ENCODE measurements around the gene ESRRB. TPM values are rescaled to one million over a fixed set of nuclear protein-coding genes. Genes with fewer than 3 reads are reported as not detected.

ESRRB gene
- total RNA-seq, 1 donor from 2014 or later, result 0.08 TPM

GRCh38 chr14:76434220-76434619, 58.3 kb downstream of the ESRRB start:
- H3K9me3 Mint-ChIP-seq (ENCODE audit: unreplicated experiment), result no peaks in the 10 kb centered on the region
- peaks cover 3% of the 10 kb centered on the region for H3K4me1 Mint-ChIP-seq (ENCODE audit: unreplicated experiment)
- no peak overlapping the region for H3K27ac Mint-ChIP-seq (ENCODE audit: unreplicated experiment)
- no peaks in the 10 kb centered on the region for H3K36me3 Mint-ChIP-seq (ENCODE audit: low read depth, unreplicated experiment)
- no peak overlapping the region for H3K4me3 Mint-ChIP-seq (ENCODE audit: unreplicated experiment)
- DNase-seq (ENCODE audit: low spot score), result no peak
- no peak for TF ChIP-seq CTCF (IDR thresholded peaks at IDR 0.05; ENCODE audit: unreplicated experiment)
- peaks cover 2% of the 10 kb centered on the region for H3K27me3 Mint-ChIP-seq (ENCODE audit: unreplicated experiment)

DNA sequence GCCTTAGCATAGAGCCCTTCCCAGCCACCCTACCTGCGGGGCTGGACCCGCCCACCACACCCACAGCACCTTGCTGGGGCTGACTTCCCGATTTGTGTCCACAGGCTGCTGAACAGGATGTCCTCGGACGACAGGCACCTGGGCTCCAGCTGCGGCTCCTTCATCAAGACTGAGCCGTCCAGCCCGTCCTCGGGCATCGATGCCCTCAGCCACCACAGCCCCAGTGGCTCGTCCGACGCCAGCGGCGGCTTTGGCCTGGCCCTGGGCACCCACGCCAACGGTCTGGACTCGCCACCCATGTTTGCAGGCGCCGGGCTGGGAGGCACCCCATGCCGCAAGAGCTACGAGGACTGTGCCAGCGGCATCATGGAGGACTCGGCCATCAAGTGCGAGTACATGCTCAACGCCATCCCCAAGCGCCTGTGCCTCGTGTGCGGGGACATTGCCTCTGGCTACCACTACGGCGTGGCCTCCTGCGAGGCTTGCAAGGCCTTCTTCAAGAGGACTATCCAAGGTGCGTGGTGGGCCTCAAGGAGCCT, 63.4 kb downstream of the ESRRB start:
- Mint-ChIP-seq H3K36me3 (ENCODE audit: low read depth, unreplicated experiment) (no peaks in the 10 kb centered on the region), H3K27me3 (ENCODE audit: unreplicated experiment) (no peaks in the 10 kb centered on the region), H3K4me3 (ENCODE audit: unreplicated experiment) (no peak overlapping the region), H3K9me3 (ENCODE audit: unreplicated experiment) (no peaks in the 10 kb centered on the region), H3K4me1 (ENCODE audit: unreplicated experiment) (no peaks in the 10 kb centered on the region), H3K27ac (ENCODE audit: unreplicated experiment) (no peak overlapping the region)
- DNase-seq (ENCODE audit: low spot score), result no peak
- TF ChIP-seq CTCF (IDR thresholded peaks at IDR 0.05; ENCODE audit: unreplicated experiment), result no peak

GRCh38 chr14:76446486-76446885, 70.5 kb downstream of the ESRRB start:
- H3K27me3 Mint-ChIP-seq (ENCODE audit: unreplicated experiment), result no peaks in the 10 kb centered on the region
- H3K4me3 Mint-ChIP-seq (ENCODE audit: unreplicated experiment), result no peak overlapping the region
- no peaks in the 10 kb centered on the region for H3K9me3 Mint-ChIP-seq (ENCODE audit: unreplicated experiment)
- no peaks in the 10 kb centered on the region for H3K4me1 Mint-ChIP-seq (ENCODE audit: unreplicated experiment)
- no peak for TF ChIP-seq CTCF (IDR thresholded peaks at IDR 0.05; ENCODE audit: unreplicated experiment)
- no peaks in the 10 kb centered on the region for H3K36me3 Mint-ChIP-seq (ENCODE audit: low read depth, unreplicated experiment)
- DNase-seq (ENCODE audit: low spot score), result no peak
- H3K27ac Mint-ChIP-seq (ENCODE audit: unreplicated experiment), result no peak overlapping the region

- H3K36me3 Mint-ChIP-seq (ENCODE audit: low read depth, unreplicated experiment), result no peaks in the 10 kb centered on the region
- H3K4me3 Mint-ChIP-seq (ENCODE audit: unreplicated experiment), result no peak overlapping the region
- no peaks in the 10 kb centered on the region for H3K27me3 Mint-ChIP-seq (ENCODE audit: unreplicated experiment)
- H3K4me1 Mint-ChIP-seq (ENCODE audit: unreplicated experiment), result no peaks in the 10 kb centered on the region
- H3K9me3 Mint-ChIP-seq (ENCODE audit: unreplicated experiment), result no peaks in the 10 kb centered on the region
- no peak overlapping the region for H3K27ac Mint-ChIP-seq (ENCODE audit: unreplicated experiment)
- DNase-seq (ENCODE audit: low spot score), result no peak
- TF ChIP-seq CTCF (IDR thresholded peaks at IDR 0.05; ENCODE audit: unreplicated experiment), result no peak
These were observed 71.0 kb downstream of the ESRRB start for GRCh38 chr14:76446921-76447320.

- Mint-ChIP-seq H3K9me3 (ENCODE audit: unreplicated experiment) (no peaks in the 10 kb centered on the region), H3K4me3 (ENCODE audit: unreplicated experiment) (no peak overlapping the region), H3K27ac (ENCODE audit: unreplicated experiment) (no peak overlapping the region), H3K4me1 (ENCODE audit: unreplicated experiment) (no peaks in the 10 kb centered on the region), H3K36me3 (ENCODE audit: low read depth, unreplicated experiment) (no peaks in the 10 kb centered on the region), H3K27me3 (ENCODE audit: unreplicated experiment) (no peaks in the 10 kb centered on the region)
- no peak for TF ChIP-seq CTCF (IDR thresholded peaks at IDR 0.05; ENCODE audit: unreplicated experiment)
- DNase-seq (ENCODE audit: low spot score), result no peak
These were observed 74.5 kb downstream of the ESRRB start for GRCh38 chr14:76450476-76450875.
